Immature natural killer cell (primary cell): Measurements from ENCODE around the gene FBXL13. TPM values are rescaled to one million over a fixed set of nuclear protein-coding genes. Genes with fewer than 3 reads are reported as not detected.
"Not testable (repeated sequence)": the region's sequence is repeated elsewhere in the genome, so short reads cannot be mapped to it uniquely, and the experiment has no call there.

Experiments used
- DNase-seq, 3 donors: peaks; one replicate each; pipeline ENCODE4 v3.0.0; 2022; ENCODE audit warnings: mixed read lengths in 1 of 3
- H3K27ac Mint-ChIP-seq, 6 donors: one replicate each; pipeline ENCODE4 v1.8.0; 2020; ENCODE audit warnings: mixed read lengths in 6 of 6, mild to moderate bottlenecking in 5 of 6, inconsistent platforms in 4 of 6, moderate library complexity in 3 of 6
- H3K27me3 Mint-ChIP-seq, 3 donors: one replicate each; pipeline ENCODE4 v1.8.0; 2020 to 2021; ENCODE audit warnings: low read depth in 3 of 3, mild to moderate bottlenecking in 3 of 3, mixed read lengths in 3 of 3, moderate library complexity in 3 of 3, inconsistent platforms in 1 of 3
- H3K36me3 Mint-ChIP-seq, 3 donors: one replicate each; pipeline ENCODE4 v1.8.0; 2020; ENCODE audit warnings: mixed read lengths in 3 of 3, inconsistent platforms in 2 of 3, mild to moderate bottlenecking in 2 of 3
- H3K4me1 Mint-ChIP-seq, 2 donors: one replicate each; pipeline ENCODE4 v1.8.0; 2020; ENCODE audit warnings: inconsistent platforms in 2 of 2, mild to moderate bottlenecking in 2 of 2, mixed read lengths in 2 of 2, moderate library complexity in 1 of 2
- H3K4me3 Mint-ChIP-seq, 5 donors: one replicate each; pipeline ENCODE4 v1.8.0; 2020; ENCODE audit warnings: mild to moderate bottlenecking in 5 of 5, mixed read lengths in 5 of 5, inconsistent platforms in 3 of 5, moderate library complexity in 3 of 5
- H3K9me3 Mint-ChIP-seq, 6 donors: one replicate each; pipeline ENCODE4 v1.8.0; 2020; ENCODE audit warnings: mild to moderate bottlenecking in 6 of 6, mixed read lengths in 6 of 6, inconsistent platforms in 4 of 6, moderate library complexity in 3 of 6
- polyA plus RNA-seq, 3 donors: library from polyadenylated mRNA; unstranded; fragments of 300-500 nt; fragmentation: Illumina TruSeq; gene quantifications; one replicate each; pipeline ENCODE4 v1.2.3, GENCODE V29; 2021

Gene FBXL13
- polyA plus RNA-seq, 3 donors from 2014 or later = 0.07 TPM; not detected in 2

DNA sequence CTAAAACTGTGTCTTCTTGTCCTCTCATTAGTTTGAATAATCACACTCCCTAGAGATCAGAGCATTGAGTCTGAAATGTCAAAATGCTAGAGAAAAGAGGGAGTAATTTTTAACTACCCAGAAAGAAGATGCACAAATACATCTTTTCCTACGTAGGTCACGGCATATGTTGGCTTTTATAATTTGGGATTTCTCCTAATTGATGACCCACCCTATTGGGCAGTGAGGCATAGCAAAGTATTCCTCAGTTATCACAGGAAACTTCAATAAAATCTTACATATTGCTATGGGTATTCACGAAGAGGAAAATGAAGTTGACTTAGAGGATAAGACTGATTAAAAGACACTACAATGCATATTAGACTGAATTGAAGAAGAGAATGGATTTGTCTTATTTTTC lies 25.8 kb upstream of the FBXL13 start:
- no peak for DNase-seq
- Mint-ChIP-seq H3K27me3 (no peaks in the 10 kb centered on the region), H3K4me1 (no peaks in the 10 kb centered on the region), H3K27ac (peak overlapping the region in 1 of 6 donors; percentile 1), H3K4me3 (no peak overlapping the region), H3K36me3 (peaks cover 3 to 28% (median 15%) of the 10 kb centered on the region in 3 donors), H3K9me3 (no peaks in the 10 kb centered on the region)

DNA sequence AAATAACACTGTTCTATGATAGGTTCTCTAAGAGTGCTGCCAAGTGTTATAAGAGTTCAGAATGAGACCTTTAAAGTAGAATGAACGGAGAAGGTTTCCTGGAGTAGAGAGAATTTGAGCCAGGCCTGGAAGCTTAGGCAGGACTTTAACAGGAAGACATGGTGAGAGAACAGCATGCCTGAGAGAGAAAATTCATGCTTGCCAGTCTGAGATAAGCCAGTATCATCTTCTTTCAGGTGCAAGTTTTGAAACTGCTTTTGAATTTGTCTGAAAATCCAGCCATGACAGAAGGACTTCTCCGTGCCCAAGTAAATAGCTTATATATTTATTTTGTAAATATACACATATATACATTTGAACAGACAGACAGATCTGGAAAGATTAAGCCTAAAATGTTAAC lies 22.4 kb upstream of the FBXL13 start:
- Mint-ChIP-seq H3K27me3 (no peaks in the 10 kb centered on the region), H3K27ac (no peak overlapping the region), H3K4me1 (no peaks in the 10 kb centered on the region), H3K9me3 (no peaks in the 10 kb centered on the region), H3K4me3 (no peak overlapping the region), H3K36me3 (peaks cover 9 to 35% (median 13%) of the 10 kb centered on the region in 3 donors)
- DNase-seq = no peak

DNA sequence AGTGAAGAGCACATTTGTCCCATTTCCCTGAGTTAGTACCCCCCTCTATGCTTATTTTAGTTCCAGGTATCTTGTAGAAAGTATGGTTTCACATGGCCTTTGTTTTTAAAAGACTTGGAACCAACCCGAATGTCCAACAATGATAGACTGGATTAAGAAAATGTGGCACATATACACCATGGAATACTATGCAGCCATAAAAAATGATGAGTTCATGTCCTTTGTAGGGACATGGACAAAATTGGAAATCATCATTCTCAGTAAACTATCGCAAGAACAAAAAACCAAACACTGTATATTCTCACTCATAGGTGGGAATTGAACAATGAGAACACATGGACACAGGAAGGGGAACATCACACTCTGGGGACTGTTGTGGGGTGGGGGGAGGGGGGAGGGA lies 21.0 kb upstream of the FBXL13 start:
- H3K36me3 Mint-ChIP-seq = peaks cover 13 to 40% (median 17%) of the 10 kb centered on the region in 3 donors
- not testable (repeated sequence) for H3K27ac Mint-ChIP-seq, H3K4me3 Mint-ChIP-seq, H3K27me3 Mint-ChIP-seq, H3K9me3 Mint-ChIP-seq, DNase-seq, H3K4me1 Mint-ChIP-seq

DNA sequence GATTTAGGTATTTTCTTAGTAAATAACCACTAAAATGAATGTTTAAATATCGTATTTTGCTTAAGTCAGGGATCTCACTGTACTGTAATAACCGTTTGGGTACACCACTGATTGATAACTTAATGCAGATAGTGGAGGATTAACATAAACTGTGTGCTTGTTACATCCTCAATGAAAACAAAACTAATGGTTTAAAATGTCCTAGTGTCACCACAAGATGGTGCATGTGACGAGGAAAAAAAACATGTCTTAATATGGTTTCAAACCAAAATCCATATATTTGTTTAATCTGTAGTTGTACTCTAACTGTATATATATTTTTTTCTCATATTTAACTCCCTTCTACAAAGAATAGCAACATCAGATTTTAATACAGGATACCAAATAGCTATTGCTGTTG lies 19.5 kb upstream of the FBXL13 start:
- Mint-ChIP-seq H3K27ac (no peak overlapping the region), H3K4me3 (no peak overlapping the region), H3K4me1 (no peaks in the 10 kb centered on the region), H3K36me3 (peaks cover 16 to 44% (median 28%) of the 10 kb centered on the region in 3 donors), H3K27me3 (no peaks in the 10 kb centered on the region), H3K9me3 (no peaks in the 10 kb centered on the region)
- DNase-seq = no peak

DNA sequence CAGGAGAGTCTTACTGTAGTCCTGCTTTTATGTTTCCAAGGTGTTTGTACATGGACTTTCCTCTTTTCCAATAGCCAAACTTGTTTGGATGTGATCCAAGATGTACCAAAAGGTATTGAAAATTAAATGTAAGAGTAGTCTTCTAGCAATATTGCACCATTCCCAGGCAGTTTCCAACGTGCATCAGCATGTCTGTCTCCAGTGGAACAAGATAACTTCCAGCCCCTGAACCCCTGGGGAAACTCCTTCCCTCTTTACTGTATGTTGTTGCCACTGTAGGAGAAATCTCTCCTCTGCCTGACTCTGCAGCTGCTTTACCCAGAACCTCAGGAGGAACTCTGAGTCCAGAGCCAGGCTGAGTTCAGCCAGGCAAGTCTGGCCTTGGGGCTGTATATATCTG lies 18.8 kb upstream of the FBXL13 start:
- H3K4me1 Mint-ChIP-seq = no peaks in the 10 kb centered on the region
- no peak overlapping the region for H3K27ac Mint-ChIP-seq
- H3K27me3 Mint-ChIP-seq = no peaks in the 10 kb centered on the region
- no peak for DNase-seq
- H3K36me3 Mint-ChIP-seq = peaks cover 19 to 45% (median 33%) of the 10 kb centered on the region in 3 donors
- H3K9me3 Mint-ChIP-seq = no peaks in the 10 kb centered on the region
- no peak overlapping the region for H3K4me3 Mint-ChIP-seq

DNA sequence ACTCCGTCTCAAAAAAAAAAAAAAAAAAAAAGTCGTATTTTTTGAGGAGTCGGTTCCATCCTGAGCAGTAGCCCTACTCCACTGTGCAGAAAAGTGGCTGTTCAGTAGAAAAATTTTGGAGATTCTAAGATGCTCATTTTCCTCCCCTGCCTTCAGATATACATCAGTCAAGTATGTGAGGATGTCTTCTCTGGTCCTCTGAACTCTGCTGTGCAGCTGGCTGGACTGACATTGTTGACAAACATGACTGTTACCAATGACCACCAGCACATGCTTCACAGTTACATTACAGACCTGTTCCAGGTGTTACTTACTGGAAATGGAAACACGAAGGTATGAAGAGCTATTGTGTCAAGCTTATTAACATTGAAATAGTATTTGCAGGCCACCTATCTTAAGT lies 17.7 kb upstream of the FBXL13 start:
- not testable (repeated sequence) for H3K4me3 Mint-ChIP-seq

DNA sequence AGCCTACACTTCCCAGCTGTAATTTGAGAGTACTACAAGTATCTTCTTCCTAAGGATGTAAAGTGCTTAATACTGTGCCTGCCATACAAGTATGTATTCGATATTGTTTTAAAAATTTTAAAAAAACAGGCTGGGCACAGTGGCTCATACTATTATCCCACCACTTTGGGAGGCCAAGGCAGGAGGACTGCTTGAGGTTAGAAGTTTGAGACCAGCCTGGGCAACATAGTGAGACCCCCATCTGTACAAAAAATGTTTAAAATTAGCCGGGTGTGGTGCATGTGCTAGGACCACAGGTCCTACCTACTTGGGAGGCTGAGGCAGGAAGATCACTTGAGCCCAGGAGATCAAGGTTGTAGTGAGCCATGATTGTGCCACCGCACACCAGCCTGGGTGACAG lies 8.6 kb upstream of the FBXL13 start:
- H3K36me3 Mint-ChIP-seq = peaks cover 0 to 21% (median 0%) of the 10 kb centered on the region in 3 donors
- H3K9me3 Mint-ChIP-seq = no peaks in the 10 kb centered on the region
- no peak overlapping the region for H3K4me3 Mint-ChIP-seq
- peaks cover 11 to 34% of the 10 kb centered on the region in 2 donors for H3K4me1 Mint-ChIP-seq
- no peak overlapping the region for H3K27ac Mint-ChIP-seq
- H3K27me3 Mint-ChIP-seq = no peaks in the 10 kb centered on the region
- no peak for DNase-seq

More for the DNA sequence above, 17.7 kb upstream of the FBXL13 start:
- not testable (repeated sequence) for H3K27me3 Mint-ChIP-seq, H3K9me3 Mint-ChIP-seq, H3K4me1 Mint-ChIP-seq, DNase-seq, H3K27ac Mint-ChIP-seq
- H3K36me3 Mint-ChIP-seq = peaks cover 19 to 49% (median 29%) of the 10 kb centered on the region in 3 donors

DNA sequence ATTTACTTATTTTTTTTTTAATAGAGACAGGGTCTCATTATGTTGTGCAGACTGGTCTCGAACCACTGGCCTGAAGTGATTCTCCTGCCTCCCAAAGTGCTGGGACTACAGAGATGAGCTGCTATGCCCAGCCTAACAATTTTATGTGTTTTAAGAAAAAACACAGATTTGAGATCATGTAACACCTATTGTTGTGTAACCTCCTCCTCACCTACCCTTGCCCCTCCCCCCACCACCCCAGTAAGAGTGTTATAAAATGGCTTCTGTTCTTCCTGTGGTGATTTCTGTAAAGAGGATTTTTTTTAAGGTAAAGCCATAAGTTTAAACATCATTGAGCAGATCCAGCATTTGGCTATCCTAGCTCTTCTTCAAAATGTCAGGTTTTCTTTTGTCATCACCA lies 7.9 kb upstream of the FBXL13 start:
- H3K27me3 Mint-ChIP-seq = no peaks in the 10 kb centered on the region
- H3K36me3 Mint-ChIP-seq = peaks cover 0 to 16% (median 0%) of the 10 kb centered on the region in 3 donors
- H3K4me1 Mint-ChIP-seq = peaks cover 11 to 34% of the 10 kb centered on the region in 2 donors
- no peaks in the 10 kb centered on the region for H3K9me3 Mint-ChIP-seq
- H3K27ac Mint-ChIP-seq = peak overlapping the region in 3 of 6 donors; percentile 8 to 32 (median 19)
- DNase-seq = no peak
- no peak overlapping the region for H3K4me3 Mint-ChIP-seq

DNA sequence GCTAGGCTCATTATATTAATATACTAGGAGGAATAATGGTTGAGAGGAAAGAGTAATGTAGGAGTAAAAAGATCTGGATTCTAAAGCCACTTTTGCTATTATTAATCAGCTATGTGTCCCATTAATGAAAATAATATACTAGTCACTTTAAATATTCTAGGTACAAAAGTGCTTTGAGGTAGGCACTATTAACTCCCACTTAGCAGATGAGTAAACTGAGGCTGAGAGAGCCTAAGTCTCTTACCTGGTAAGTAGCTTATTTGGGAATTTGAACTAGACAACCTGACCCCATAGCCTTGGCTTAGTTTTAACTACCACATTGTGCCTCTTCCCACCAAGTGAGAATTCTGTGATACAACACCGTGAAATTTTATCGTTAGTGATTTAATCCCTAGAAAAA lies 6.3 kb upstream of the FBXL13 start:
- peaks cover 17 to 48% of the 10 kb centered on the region in 2 donors for H3K4me1 Mint-ChIP-seq
- no peak for DNase-seq
- H3K27me3 Mint-ChIP-seq = no peaks in the 10 kb centered on the region
- H3K9me3 Mint-ChIP-seq = no peaks in the 10 kb centered on the region
- H3K36me3 Mint-ChIP-seq = peaks cover 0 to 11% (median 0%) of the 10 kb centered on the region in 3 donors
- H3K27ac Mint-ChIP-seq = no peak overlapping the region
- H3K4me3 Mint-ChIP-seq = no peak overlapping the region

DNA sequence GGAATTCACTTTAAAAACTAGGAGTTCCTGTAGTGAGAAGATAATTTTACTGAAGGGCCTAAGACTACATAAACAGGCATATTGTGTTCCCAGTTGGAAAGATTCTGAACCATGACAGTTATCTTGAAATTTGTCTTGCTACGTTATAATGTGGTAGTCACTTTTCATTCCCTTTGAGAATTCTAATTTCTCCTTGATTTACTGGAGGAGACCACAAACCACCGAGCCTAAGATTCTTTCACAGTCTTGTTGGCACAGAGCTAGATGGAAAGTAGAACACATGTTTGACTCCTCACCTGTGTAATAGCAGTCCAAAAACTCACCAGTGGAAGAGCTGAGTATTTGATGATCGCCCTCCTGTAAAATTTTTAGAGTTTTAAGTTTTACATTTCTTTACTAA lies 5.2 kb upstream of the FBXL13 start:
- Mint-ChIP-seq H3K9me3 (no peaks in the 10 kb centered on the region), H3K4me3 (no peak overlapping the region), H3K27ac (peak overlapping the region in 1 of 6 donors; percentile 24), H3K27me3 (peaks cover 0 to 5% (median 0%) of the 10 kb centered on the region in 3 donors), H3K4me1 (peaks cover 23 to 55% of the 10 kb centered on the region in 2 donors), H3K36me3 (peaks cover 0 to 11% (median 0%) of the 10 kb centered on the region in 3 donors)
- DNase-seq = no peak

DNA sequence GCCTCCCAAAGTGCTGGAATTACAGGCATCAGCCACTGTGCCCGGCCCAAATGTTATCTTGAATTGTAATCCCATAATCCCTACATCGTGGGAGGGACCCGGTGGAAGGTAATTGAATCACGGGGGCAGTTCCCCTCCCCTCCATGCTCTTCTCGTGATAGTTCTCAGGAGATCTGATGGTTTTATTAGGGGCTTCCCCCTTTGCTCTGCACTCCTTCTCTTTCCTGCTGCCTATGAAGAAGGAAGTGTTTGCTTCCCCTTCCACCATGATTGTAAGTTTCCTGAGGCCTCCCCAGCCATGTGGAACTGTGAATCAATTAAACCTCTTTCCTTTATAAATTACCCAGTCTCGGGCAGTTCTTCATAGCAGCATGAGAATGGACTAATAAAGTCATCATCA lies 3.6 kb upstream of the FBXL13 start:
- not testable (repeated sequence) for H3K36me3 Mint-ChIP-seq, H3K9me3 Mint-ChIP-seq, H3K27me3 Mint-ChIP-seq, DNase-seq
- peak overlapping the region in 1 of 5 donors; percentile 16 for H3K4me3 Mint-ChIP-seq
- peak overlapping the region in 2 of 6 donors; percentile 17 to 36 for H3K27ac Mint-ChIP-seq
- H3K4me1 Mint-ChIP-seq = peaks cover 33 to 57% of the 10 kb centered on the region in 2 donors

DNA sequence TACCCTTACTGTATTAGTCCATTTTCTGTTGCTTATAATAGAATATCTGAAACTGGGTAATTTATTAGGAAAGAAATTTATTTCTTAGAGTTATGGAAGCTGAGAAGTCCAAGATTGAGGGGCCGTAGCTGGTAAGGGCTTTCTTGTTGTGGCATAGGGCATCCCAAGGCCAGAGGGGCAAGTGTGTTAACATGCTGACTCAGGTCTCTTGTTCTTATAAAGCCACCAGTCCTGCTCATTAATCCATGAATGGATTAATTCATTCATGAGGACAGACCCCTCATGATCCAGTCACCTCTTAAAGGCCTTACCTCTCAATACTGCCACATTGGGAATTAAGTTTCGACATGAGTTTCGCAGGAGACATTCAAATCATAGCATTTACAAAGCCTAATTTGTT lies 2.7 kb upstream of the FBXL13 start:
- Mint-ChIP-seq H3K36me3 (peaks cover 0 to 3% (median 0%) of the 10 kb centered on the region in 3 donors), H3K9me3 (no peaks in the 10 kb centered on the region), H3K4me1 (peaks cover 26 to 48% of the 10 kb centered on the region in 2 donors), H3K4me3 (peak overlapping the region in 3 of 5 donors; percentile 21 to 41 (median 27)), H3K27ac (no peak overlapping the region), H3K27me3 (peaks cover 0 to 5% (median 0%) of the 10 kb centered on the region in 3 donors)
- no peak for DNase-seq

DNA sequence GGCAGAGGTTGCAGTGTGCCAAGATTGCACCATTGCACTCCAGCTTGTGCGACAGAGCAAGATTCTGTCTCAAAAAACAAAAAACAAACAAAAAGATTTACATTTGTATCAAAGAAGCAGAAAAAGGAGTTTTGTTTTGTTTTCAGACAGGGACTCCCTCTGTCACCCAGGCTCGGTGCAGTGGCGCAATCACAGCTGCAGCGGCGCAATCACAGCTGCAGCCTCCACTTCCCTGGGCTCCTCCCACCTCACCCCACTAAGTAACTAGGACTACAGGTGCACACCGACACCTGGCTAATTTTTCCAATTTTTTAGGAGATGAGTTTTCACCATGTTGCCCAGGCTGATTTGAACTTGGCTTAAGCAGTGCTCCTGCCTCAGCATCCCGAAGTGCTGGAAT lies 2.2 kb upstream of the FBXL13 start:
- H3K9me3 Mint-ChIP-seq = no peaks in the 10 kb centered on the region
- H3K27ac Mint-ChIP-seq = peak overlapping the region in 1 of 6 donors; percentile 12
- H3K4me3 Mint-ChIP-seq = peak overlapping the region in 3 of 5 donors; percentile 27 to 95 (median 41)
- peaks cover 0 to 5% (median 0%) of the 10 kb centered on the region in 3 donors for H3K27me3 Mint-ChIP-seq
- DNase-seq = no peak
- H3K36me3 Mint-ChIP-seq = peaks cover 0 to 3% (median 0%) of the 10 kb centered on the region in 3 donors
- H3K4me1 Mint-ChIP-seq = peaks cover 23 to 43% of the 10 kb centered on the region in 2 donors

DNA sequence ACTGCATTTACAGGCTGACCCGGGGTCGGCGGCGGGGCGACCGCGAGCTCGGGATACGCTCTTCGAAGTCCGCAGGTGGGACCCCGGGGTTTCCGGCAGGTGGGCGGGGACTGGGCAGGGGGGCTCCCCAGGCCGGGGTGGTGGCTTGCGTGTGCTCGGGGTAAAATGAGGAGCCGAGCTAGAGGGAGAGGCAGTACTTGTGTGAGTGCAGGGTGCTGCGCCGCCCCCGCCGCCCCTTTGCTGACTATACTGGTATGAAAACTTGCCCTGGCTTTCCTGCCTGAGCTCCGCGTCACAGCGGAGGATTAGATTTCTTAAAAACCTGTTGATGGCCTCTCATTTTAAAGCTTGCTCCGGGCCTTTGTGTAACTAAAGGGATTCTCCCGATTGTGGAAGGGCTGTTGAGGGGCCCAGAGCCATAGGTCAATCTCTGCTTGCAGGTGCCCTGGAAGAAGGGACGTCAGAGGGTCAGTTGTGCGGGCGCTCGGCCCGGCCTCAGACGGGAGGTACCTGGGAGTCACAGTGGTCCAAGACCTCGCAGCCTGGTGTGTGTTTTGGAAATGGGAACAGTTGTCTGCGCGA lies 832 bp upstream of the FBXL13 start:
- Mint-ChIP-seq H3K9me3 (no peaks in the 10 kb centered on the region), H3K36me3 (peaks cover 0 to 3% (median 0%) of the 10 kb centered on the region in 3 donors), H3K27ac (peak overlapping the region; percentile 88 to 96 (median 92)), H3K27me3 (peaks cover 0 to 5% (median 0%) of the 10 kb centered on the region in 3 donors), H3K4me3 (peak overlapping the region; percentile 94 to 98 (median 95)), H3K4me1 (peaks cover 22 to 39% of the 10 kb centered on the region in 2 donors)
- DNase-seq = no peak
